Mesodermal cell (in vitro differentiated cells): ENCODE data around the gene HLA-B.
"Not testable (repeated sequence)": the region's sequence is repeated elsewhere in the genome, so short reads cannot be mapped to it uniquely, and the experiment has no call there.

ENCODE experiments used
- H3K27ac ChIP-seq: 2 replicates; pipeline ENCODE4 v1.7.0; 2013; ENCODE audit warnings: mild to moderate bottlenecking, low read depth, low read length, moderate library complexity; ENCODE audit not compliant: severe bottlenecking
- H3K36me3 ChIP-seq: 2 replicates; pipeline ENCODE4 v1.7.1; 2013; ENCODE audit warnings: mild to moderate bottlenecking, low read length, moderate library complexity; ENCODE audit not compliant: control insufficient read depth, insufficient read depth
- H3K4me1 ChIP-seq: one replicate; pipeline ENCODE4 v1.7.1; 2013; ENCODE audit warnings: mild to moderate bottlenecking, low read length; ENCODE audit not compliant: insufficient read depth, control insufficient read depth, poor library complexity, severe bottlenecking
- H3K4me3 ChIP-seq: 2 replicates; pipeline ENCODE4 v1.7.0; 2013; ENCODE audit warnings: low read length, control low read depth, mild to moderate bottlenecking; ENCODE audit not compliant: insufficient read depth, poor library complexity, severe bottlenecking; ENCODE audit errors: extremely low read depth
- H3K9me3 ChIP-seq: 2 replicates; pipeline ENCODE4 v1.7.1; 2013; ENCODE audit warnings: mild to moderate bottlenecking, low read length, moderate library complexity; ENCODE audit not compliant: control insufficient read depth
- WGBS, 2 experiments: methylation state at CpG; one replicate each; pipeline ENCODE4 v1.1.5; 2013; ENCODE audit warnings: missing lambda C conversion rate in 2 of 2; ENCODE audit not compliant: insufficient coverage in 2 of 2; 5-methylcytosine and 5-hydroxymethylcytosine counted together

Gene HLA-B

GRCh38 chr6:31397153-31397499 lies 40.1 kb upstream of the HLA-B start:
- not testable (repeated sequence) for H3K27ac ChIP-seq, H3K36me3 ChIP-seq, H3K9me3 ChIP-seq, H3K4me3 ChIP-seq
- 31 to 43% methylated on average over 7 to 8 of the region's 8 CpGs for WGBS, 2 experiments
- H3K4me1 ChIP-seq = peaks cover 15% of the 10 kb centered on the region

GRCh38 chr6:31396422-31397152 lies 39.6 kb upstream of the HLA-B start:
- no peak overlapping the region for H3K27ac ChIP-seq
- peaks cover 3% of the 10 kb centered on the region for H3K36me3 ChIP-seq
- WGBS, 2 experiments = 34 to 36% methylated on average over 4 of the region's 11 CpGs
- peaks cover 14% of the 10 kb centered on the region for H3K4me1 ChIP-seq
- no peaks in the 10 kb centered on the region for H3K9me3 ChIP-seq
- no peak overlapping the region for H3K4me3 ChIP-seq

GRCh38 chr6:31395832-31396231 lies 38.9 kb upstream of the HLA-B start:
- WGBS, 2 experiments = 88 to 100% methylated on average over 3 to 4 of the region's 7 CpGs
- H3K27ac ChIP-seq = no peak overlapping the region
- H3K36me3 ChIP-seq = peaks cover 3% of the 10 kb centered on the region
- H3K4me3 ChIP-seq = no peak overlapping the region
- H3K4me1 ChIP-seq = peaks cover 8% of the 10 kb centered on the region
- H3K9me3 ChIP-seq = no peaks in the 10 kb centered on the region

GRCh38 chr6:31394381-31394780 lies 37.4 kb upstream of the HLA-B start:
- Histone ChIP-seq H3K27ac (no peak overlapping the region), H3K4me1 (peaks cover 8% of the 10 kb centered on the region), H3K4me3 (no peak overlapping the region), H3K36me3 (peaks cover 3% of the 10 kb centered on the region), H3K9me3 (no peaks in the 10 kb centered on the region)
- WGBS, 2 experiments = 88% methylated on average over 2 of the region's 4 CpGs; no CpG with 5 or more reads in 1 of the 2 experiments

GRCh38 chr6:31393932-31394331 lies 37.0 kb upstream of the HLA-B start:
- Histone ChIP-seq H3K27ac (no peak overlapping the region), H3K9me3 (no peaks in the 10 kb centered on the region), H3K36me3 (peaks cover 3% of the 10 kb centered on the region), H3K4me1 (peaks cover 8% of the 10 kb centered on the region), H3K4me3 (no peak overlapping the region)
- WGBS, 2 experiments = 39 to 65% methylated on average over 4 to 5 of the region's 5 CpGs

- H3K4me3 ChIP-seq, H3K27ac ChIP-seq, H3K36me3 ChIP-seq, H3K4me1 ChIP-seq, H3K9me3 ChIP-seq: not testable (repeated sequence)
These were observed 32.8 kb upstream of the HLA-B start for GRCh38 chr6:31389802-31390132.

GRCh38 chr6:31388916-31389801 lies 32.2 kb upstream of the HLA-B start:
- no CpG with 5 or more reads among the region's 13 CpGs for WGBS, 2 experiments
- H3K36me3 ChIP-seq, H3K9me3 ChIP-seq, H3K4me3 ChIP-seq, H3K4me1 ChIP-seq, H3K27ac ChIP-seq: not testable (repeated sequence)

GRCh38 chr6:31386977-31387376 lies 30.0 kb upstream of the HLA-B start:
- no peak overlapping the region for H3K4me3 ChIP-seq
- no peak overlapping the region for H3K27ac ChIP-seq
- H3K9me3 ChIP-seq = no peaks in the 10 kb centered on the region
- H3K4me1 ChIP-seq = no peaks in the 10 kb centered on the region
- H3K36me3 ChIP-seq = no peaks in the 10 kb centered on the region
- 86% methylated on average over 1 of the region's 1 CpG for WGBS, 2 experiments

- WGBS, 2 experiments = 89 to 100% methylated on average over 1 to 3 of the region's 3 CpGs
- no peak overlapping the region for H3K4me3 ChIP-seq
- H3K27ac ChIP-seq = no peak overlapping the region
- no peaks in the 10 kb centered on the region for H3K36me3 ChIP-seq
- no peaks in the 10 kb centered on the region for H3K4me1 ChIP-seq
- H3K9me3 ChIP-seq = no peaks in the 10 kb centered on the region
These were observed 29.1 kb upstream of the HLA-B start for GRCh38 chr6:31386099-31386498.

- Histone ChIP-seq H3K36me3 (no peaks in the 10 kb centered on the region), H3K9me3 (no peaks in the 10 kb centered on the region), H3K27ac (no peak overlapping the region), H3K4me3 (no peak overlapping the region), H3K4me1 (no peaks in the 10 kb centered on the region)
- WGBS, 2 experiments = 72 to 83% methylated on average over 3 of the region's 3 CpGs
These were observed 28.1 kb upstream of the HLA-B start for GRCh38 chr6:31385041-31385440.

- Histone ChIP-seq H3K36me3 (no peaks in the 10 kb centered on the region), H3K4me3 (no peak overlapping the region), H3K27ac (no peak overlapping the region), H3K4me1 (no peaks in the 10 kb centered on the region), H3K9me3 (no peaks in the 10 kb centered on the region)
- 88% methylated on average over 3 of the region's 5 CpGs for WGBS, 2 experiments
These were observed 26.2 kb upstream of the HLA-B start for GRCh38 chr6:31383149-31383548.
